HepG2 (cell line): ENCODE measurements around the gene ESYT2. TPM values are rescaled to one million over a fixed set of nuclear protein-coding genes. Genes with fewer than 3 reads are reported as not detected.

Experiments used
- ATAC-seq: fragments of 200-7000 bp; cut with Tn5 transposase; 3 replicates; pipeline ENCODE4 v1.9.1; 2020; ENCODE audit warnings: mild to moderate bottlenecking, moderate library complexity
- BruUV-seq: library from RNA; stranded (reverse); fragments of 400-500 nt; replicated peaks from 2 replicates; lab custom pipeline; 2021; lab: Mats Ljungman, UMichigan
- CTCF ChIA-PET: fragments of 300-600 bp; formaldehyde crosslinking; extraction: SDS; loops from one replicate; lab custom pipeline; 2021; ENCODE audit warnings: low total read pairs, inconsistent platforms, low intra/inter-chr PET ratio; lab: Yijun Ruan, JAX
- POLR2A ChIA-PET: fragments of 350-600 bp; sonication (Branson Sonifier 250); formaldehyde crosslinking; loops from one replicate; lab custom pipeline; 2020; ENCODE audit warnings: antibody characterized with exemption, inconsistent platforms; lab: Yijun Ruan, JAX
- DNase-seq: peaks from one replicate; pipeline ENCODE4 v3.0.0-alpha.2; 2015; ENCODE audit warnings: low spot score
- FAIRE-seq: peaks from 3 replicates; lab custom pipeline; 2011; peaks lifted over from hg19 to GRCh38; lab: Jason Lieb, UNC
- H2AFZ ChIP-seq: one replicate; pipeline ENCODE4 v1.6.1; 2011; ENCODE audit warnings: low read length, inconsistent platforms
- H3K27ac ChIP-seq: fragments of 300-600 bp; 3 replicates; pipeline ENCODE4 v1.8.0; 2011; ENCODE audit warnings: mixed run types, mild to moderate bottlenecking, mixed read lengths, low read length, inconsistent platforms; ENCODE audit not compliant: insufficient read depth; ENCODE audit errors: extremely low read length
- H3K27me3 ChIP-seq, 2 experiments: fragments of 200-600 bp in 1 of 2; 2 replicates in 1 of 2; 3 replicates in 1 of 2; pipeline versions ENCODE4 v1.6.0 to v1.8.0; 2011; ENCODE audit warnings: low read length in 2 of 2, mild to moderate bottlenecking in 2 of 2, moderate library complexity in 2 of 2, inconsistent platforms in 1 of 2; ENCODE audit not compliant: insufficient read depth in 2 of 2, control insufficient read depth in 1 of 2
- H3K36me3 ChIP-seq, 2 experiments: fragments of 200-600 bp in 1 of 2; replicated peaks in 1 of 2; 2 replicates in 1 of 2; 3 replicates in 1 of 2; pipeline versions ENCODE4 v1.5.1 to v1.8.0; 2011; ENCODE audit warnings: low read length in 2 of 2, inconsistent platforms in 1 of 2; ENCODE audit not compliant: insufficient read depth in 2 of 2, control insufficient read depth in 1 of 2
- H3K4me1 ChIP-seq: 2 replicates; pipeline ENCODE4 v1.5.1; 2012; ENCODE audit warnings: low read length, inconsistent platforms; ENCODE audit not compliant: insufficient read depth
- H3K4me2 ChIP-seq: 2 replicates; pipeline ENCODE4 v1.6.0; 2011; ENCODE audit warnings: low read depth, low read length, inconsistent platforms
- H3K4me3 ChIP-seq, 3 experiments: fragments of 200-600 bp in 1 of 3; sonication (generic), shearing (Covaris generic) in 1 of 3; replicated peaks in 1 of 3; 2 replicates each; pipeline ENCODE4 v1.5.1; 2011 to 2016; ENCODE audit warnings: low read length in 3 of 3, inconsistent platforms in 2 of 3, low read depth in 2 of 3, mild to moderate bottlenecking in 2 of 3, control low read depth in 1 of 3, mixed read lengths in 1 of 3; ENCODE audit not compliant: insufficient read depth in 1 of 3
- H3K79me2 ChIP-seq: one replicate; pipeline ENCODE4 v1.6.1; 2011; ENCODE audit warnings: low read length, inconsistent platforms; ENCODE audit not compliant: insufficient read depth
- H3K9ac ChIP-seq: 2 replicates; pipeline ENCODE4 v1.6.0; 2011; ENCODE audit warnings: mild to moderate bottlenecking, low read depth, low read length, inconsistent platforms; ENCODE audit not compliant: insufficient read depth
- H3K9me3 ChIP-seq: 2 replicates; pipeline ENCODE4 v1.5.1; 2012; ENCODE audit warnings: mild to moderate bottlenecking, low read length
- H4K20me1 ChIP-seq: 2 replicates; pipeline ENCODE4 v1.6.0; 2011; ENCODE audit warnings: inconsistent platforms, mild to moderate bottlenecking, low read length, moderate library complexity; ENCODE audit not compliant: insufficient read depth
- HNRNPUL1 ChIP-seq: fragments of 200-400 bp; formaldehyde crosslinking; IDR thresholded peaks from 2 replicates; pipeline ENCODE4 v1.6.1; 2017; ENCODE audit warnings: low read depth, mild to moderate bottlenecking, low read length, moderate library complexity
- MTA1 ChIP-seq: sonication (generic); formaldehyde crosslinking; IDR thresholded peaks from 2 replicates; pipeline ENCODE4 v1.4.0; 2020; ENCODE audit warnings: missing genetic modification reagents, mild to moderate bottlenecking, borderline replicate concordance
- PAX8 ChIP-seq: sonication (generic); formaldehyde crosslinking; IDR thresholded peaks from 2 replicates; pipeline ENCODE4 v1.8.0; 2022; ENCODE audit warnings: mild to moderate bottlenecking, missing genetic modification reagents, borderline replicate concordance
- XBP1 ChIP-seq: sonication (generic); formaldehyde crosslinking; IDR thresholded peaks from 2 replicates; pipeline ENCODE4 v1.5.0; 2020; ENCODE audit warnings: missing genetic modification reagents
- ZNF468 ChIP-seq: sonication (generic); formaldehyde crosslinking; IDR thresholded peaks from 2 replicates; pipeline ENCODE4 v1.8.0; 2022; ENCODE audit warnings: mild to moderate bottlenecking, moderate library complexity, missing genetic modification reagents
- ZNF792 ChIP-seq: IDR thresholded peaks from 2 replicates; pipeline ENCODE4 v1.6.1; 2016
- WGBS: methylation state at CpG from one replicate; pipeline ENCODE4 v1.1.6; 2017; ENCODE audit warnings: low lambda C conversion rate; 5-methylcytosine and 5-hydroxymethylcytosine counted together
- in situ Hi-C: cut with HindIII; loops from 2 replicates; pipeline ENCODE4 v1.10.0; 2017; ENCODE audit warnings: low pct_unique_long_range_greater_than_20kb; ENCODE audit not compliant: extremely low pct_ligation_motif_present
- intact Hi-C: fragments of 100-400 bp; cut with micrococcal nuclease; formaldehyde crosslinking; loops from one replicate; pipeline ENCODE4 v1.10.0; 2022; ENCODE audit not compliant: unreplicated experiment
- polyA plus RNA-seq, 8 experiments: library from polyadenylated mRNA; depleted of rRNA in 3 of 8; stranded (reverse) in 7 of 8; unstranded in 1 of 8; fragments of >200 nt; fragmentation: Illumina TruSeq in 4 of 8; extraction: Trizol in 4 of 8; gene quantifications; 2 replicates each; pipeline versions ENCODE4 v1.2.1 to v1.2.3, GENCODE V29; 2011 to 2016; ENCODE audit warnings: low read depth in 4 of 8, missing spikeins in 1 of 8, mixed read lengths in 1 of 8; ENCODE audit not compliant: insufficient read depth in 1 of 8
- total RNA-seq, 5 experiments: library from RNA; depleted of rRNA; stranded (reverse); fragments of >200 nt; fragmentation: Illumina TruSeq; extraction: Trizol; gene quantifications; 2 replicates each; pipeline ENCODE4 v1.2.3, GENCODE V29; 2016; ENCODE audit warnings: low read depth in 1 of 5
- TF ChIP-seq, protein P1 (sequence below): IDR thresholded peaks from 2 replicates; pipeline ENCODE4 v1.6.1; 2016; ENCODE audit warnings: low read depth, missing genetic modification reagents, missing compliant biosample characterization

Gene ESYT2
- total and polyA plus RNA-seq, 2 of the 13 experiments (the other 11 are each of a cell fraction or from before 2014, with no cell fraction given) = 28.5 to 37.3 TPM

- TF ChIP-seq, protein P1, sequence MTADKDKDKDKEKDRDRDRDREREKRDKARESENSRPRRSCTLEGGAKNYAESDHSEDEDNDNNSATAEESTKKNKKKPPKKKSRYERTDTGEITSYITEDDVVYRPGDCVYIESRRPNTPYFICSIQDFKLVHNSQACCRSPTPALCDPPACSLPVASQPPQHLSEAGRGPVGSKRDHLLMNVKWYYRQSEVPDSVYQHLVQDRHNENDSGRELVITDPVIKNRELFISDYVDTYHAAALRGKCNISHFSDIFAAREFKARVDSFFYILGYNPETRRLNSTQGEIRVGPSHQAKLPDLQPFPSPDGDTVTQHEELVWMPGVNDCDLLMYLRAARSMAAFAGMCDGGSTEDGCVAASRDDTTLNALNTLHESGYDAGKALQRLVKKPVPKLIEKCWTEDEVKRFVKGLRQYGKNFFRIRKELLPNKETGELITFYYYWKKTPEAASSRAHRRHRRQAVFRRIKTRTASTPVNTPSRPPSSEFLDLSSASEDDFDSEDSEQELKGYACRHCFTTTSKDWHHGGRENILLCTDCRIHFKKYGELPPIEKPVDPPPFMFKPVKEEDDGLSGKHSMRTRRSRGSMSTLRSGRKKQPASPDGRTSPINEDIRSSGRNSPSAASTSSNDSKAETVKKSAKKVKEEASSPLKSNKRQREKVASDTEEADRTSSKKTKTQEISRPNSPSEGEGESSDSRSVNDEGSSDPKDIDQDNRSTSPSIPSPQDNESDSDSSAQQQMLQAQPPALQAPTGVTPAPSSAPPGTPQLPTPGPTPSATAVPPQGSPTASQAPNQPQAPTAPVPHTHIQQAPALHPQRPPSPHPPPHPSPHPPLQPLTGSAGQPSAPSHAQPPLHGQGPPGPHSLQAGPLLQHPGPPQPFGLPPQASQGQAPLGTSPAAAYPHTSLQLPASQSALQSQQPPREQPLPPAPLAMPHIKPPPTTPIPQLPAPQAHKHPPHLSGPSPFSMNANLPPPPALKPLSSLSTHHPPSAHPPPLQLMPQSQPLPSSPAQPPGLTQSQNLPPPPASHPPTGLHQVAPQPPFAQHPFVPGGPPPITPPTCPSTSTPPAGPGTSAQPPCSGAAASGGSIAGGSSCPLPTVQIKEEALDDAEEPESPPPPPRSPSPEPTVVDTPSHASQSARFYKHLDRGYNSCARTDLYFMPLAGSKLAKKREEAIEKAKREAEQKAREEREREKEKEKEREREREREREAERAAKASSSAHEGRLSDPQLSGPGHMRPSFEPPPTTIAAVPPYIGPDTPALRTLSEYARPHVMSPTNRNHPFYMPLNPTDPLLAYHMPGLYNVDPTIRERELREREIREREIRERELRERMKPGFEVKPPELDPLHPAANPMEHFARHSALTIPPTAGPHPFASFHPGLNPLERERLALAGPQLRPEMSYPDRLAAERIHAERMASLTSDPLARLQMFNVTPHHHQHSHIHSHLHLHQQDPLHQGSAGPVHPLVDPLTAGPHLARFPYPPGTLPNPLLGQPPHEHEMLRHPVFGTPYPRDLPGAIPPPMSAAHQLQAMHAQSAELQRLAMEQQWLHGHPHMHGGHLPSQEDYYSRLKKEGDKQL (CRISPR knock-in tag) = no peak
- TF ChIP-seq XBP1 (CRISPR knock-in tag) (no peak), ZNF468 (no peak)
These were observed 23.9 kb downstream of the ESYT2 start (continued) for GRCh38 chr7:158805414-158805813.

- H3K9ac ChIP-seq = no peak overlapping the region
- BruUV-seq = no TSS peak
- no peak for ATAC-seq
These were observed 25.0 kb downstream of the ESYT2 start for GRCh38 chr7:158804335-158804734.

More at GRCh38 chr7:158804335-158804734, 25.0 kb downstream of the ESYT2 start:
- no peak overlapping the region for H3K27ac ChIP-seq
- no peak for FAIRE-seq
- no peaks in the 10 kb centered on the region for H3K9me3 ChIP-seq
- intact Hi-C loops (no loop called here), in situ Hi-C loops (no loop called here)
- H3K4me3 ChIP-seq = no peak overlapping the region
- no peaks in the 10 kb centered on the region for H3K27me3 ChIP-seq
- TF ChIP-seq MTA1 (CRISPR knock-in tag) (no peak), ZNF792 (CRISPR knock-in tag) (no peak), PAX8 (CRISPR knock-in tag) (no peak), HNRNPUL1 (no peak)
- no peak overlapping the region for H3K4me2 ChIP-seq
- peaks cover 1 to 18% of the 10 kb centered on the region in 2 experiments; a peak in 2 of 5 replicates for H3K36me3 ChIP-seq
- ChIA-PET POLR2A (no interaction called here), CTCF (no interaction called here)
- peaks cover 44% of the 10 kb centered on the region for H3K79me2 ChIP-seq
- peaks cover 6% of the 10 kb centered on the region; the same call in 1 of the 2 replicates for H4K20me1 ChIP-seq
- H3K4me1 ChIP-seq = no peaks in the 10 kb centered on the region
- no peak for DNase-seq
- H2AFZ ChIP-seq = no peak overlapping the region
- 98% methylated on average over 22 of the region's 22 CpGs for WGBS
